Measurements from ENCODE around the gene PPT2. TPM values are rescaled to one million over a fixed set of nuclear protein-coding genes. Genes with fewer than 3 reads are reported as not detected.

The PPT2 gene
- total RNA-seq, 1 experiment from 2014 or later, result 46.3 TPM

DNA sequence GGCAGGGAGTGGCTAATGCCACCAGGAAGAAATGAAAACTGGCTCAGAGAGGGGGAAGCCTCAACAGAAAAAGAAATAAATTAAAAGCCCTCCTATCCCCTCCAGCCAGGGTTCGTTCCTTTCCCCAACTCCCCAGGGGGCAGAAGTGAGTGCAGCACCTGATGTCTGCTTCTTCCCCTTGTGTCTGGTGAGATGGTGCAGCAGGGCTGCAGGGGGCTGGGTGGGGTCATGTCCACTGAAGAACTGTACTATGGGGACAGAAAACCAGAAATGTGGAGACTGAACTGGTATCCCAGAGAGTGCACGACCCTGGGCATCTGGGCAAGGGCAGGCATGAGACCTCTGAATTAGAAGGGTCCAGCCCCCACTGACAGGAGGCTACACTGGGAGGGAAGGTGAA lies 14.4 kb downstream of the PPT2 start:
- H3K56ac ChIP-seq (ENCODE audit: insufficient read length, low read depth, low read length), result no peak overlapping the region
- H2BK15ac ChIP-seq (ENCODE audit: low read depth, low read length), result no peak overlapping the region
- H4K20me1 ChIP-seq (ENCODE audit: control insufficient read depth, insufficient read depth, insufficient read length), result peaks cover 2% of the 10 kb centered on the region
- no peaks in the 10 kb centered on the region; the same call in 1 of the 2 replicates for H3K4me1 ChIP-seq (ENCODE audit: insufficient read depth, low read length)
- no peak overlapping the region for H2BK20ac ChIP-seq (ENCODE audit: low read depth, low read length, poor library complexity, severe bottlenecking)
- peaks cover 10 to 26% of the 10 kb centered on the region in 2 experiments for H3K4me1 Mint-ChIP-seq
- H3K9ac ChIP-seq (ENCODE audit: extremely low read depth, insufficient read length, low read length), result no peak overlapping the region
- no peak overlapping the region for H3K4me3 Mint-ChIP-seq
- no peaks in the 10 kb centered on the region for H3K23me2 ChIP-seq (ENCODE audit: insufficient read length, low read depth, low read length, poor library complexity, severe bottlenecking)
- H3K18ac ChIP-seq (ENCODE audit: insufficient read length, low read depth, low read length), result no peak overlapping the region
- no peak overlapping the region for H2BK12ac ChIP-seq (ENCODE audit: insufficient read length, low read depth, low read length)
- DNase-seq, result no peak
- no peak overlapping the region for H2AFZ ChIP-seq (ENCODE audit: low read length)
- H3T11ph ChIP-seq (ENCODE audit: low read length), result no peak overlapping the region
- H4K8ac ChIP-seq (replicated peaks; ENCODE audit: insufficient read length, low read depth, low read length), result no peak overlapping the region
- H3K9me3 ChIP-seq (ENCODE audit: control insufficient read depth, low read depth, low read length), result no peaks in the 10 kb centered on the region
- no peak overlapping the region for H3K23ac ChIP-seq (ENCODE audit: insufficient read length, low read depth, low read length)
- no peaks in the 10 kb centered on the region for H3K27me3 ChIP-seq (ENCODE audit: insufficient read depth, low read length)
- no peak overlapping the region for H2AK5ac ChIP-seq (ENCODE audit: insufficient read length, low read length)
- WGBS (ENCODE audit: extremely low coverage, insufficient read length, low lambda C conversion rate), result no CpG with 5 or more reads among the region's 2 CpGs
- no peak overlapping the region for H4K5ac ChIP-seq (ENCODE audit: insufficient read length, low read depth, low read length)
- no peak overlapping the region for H3K27ac ChIP-seq (ENCODE audit: insufficient read length, low read depth, low read length)
- H3K36me3 Mint-ChIP-seq (ENCODE audit: insufficient read depth in 1 of 3, low read depth in 3 of 3), result peaks cover 40 to 69% (median 52%) of the 10 kb centered on the region in 3 experiments
- no peaks in the 10 kb centered on the region for H3K9me3 Mint-ChIP-seq
- H3K14ac ChIP-seq (ENCODE audit: insufficient read depth, low read length), result no peak overlapping the region
- H3K4ac ChIP-seq (ENCODE audit: low read depth, low read length), result no peak overlapping the region
- H4K91ac ChIP-seq (ENCODE audit: insufficient read length, low read depth, low read length), result no peak overlapping the region
- TF ChIP-seq CTCF (conservative IDR thresholded peaks at IDR 0.05), result no peak
- no peaks in the 10 kb centered on the region for H3K79me1 ChIP-seq (ENCODE audit: insufficient read depth, low read depth, low read length, poor library complexity, severe bottlenecking)
- no peak overlapping the region for H3K4me2 ChIP-seq (ENCODE audit: insufficient read depth, insufficient read length, low read length)
- H2BK5ac ChIP-seq (ENCODE audit: insufficient read length, low read length), result no peak overlapping the region
- H3K27ac Mint-ChIP-seq, result peak overlapping the region in 2 of 3 experiments; percentile 57 to 66; a peak in 2 of 7 replicates
- no peak overlapping the region for H2BK120ac ChIP-seq (ENCODE audit: low read depth, low read length, poor library complexity, severe bottlenecking)
- no peaks in the 10 kb centered on the region; the same call in 1 of the 2 replicates for H3K27me3 Mint-ChIP-seq (ENCODE audit: low read depth)
- no peaks in the 10 kb centered on the region for H3K79me2 ChIP-seq (ENCODE audit: insufficient read depth, low read length)
